Stimulated activated CD8-positive, alpha-beta memory T cell treated with anti-CD3 and anti-CD28 coated beads, Interleukin-15, amount 100 ng/mL, for 48 hours (primary cell): Measurements from ENCODE around the gene SRPX.

ENCODE experiments used
- DNase-seq, 2 donors: peaks; one replicate each; pipeline ENCODE4 v3.0.0-alpha.2; 2020; ENCODE audit warnings: low read depth in 2 of 2

The SRPX gene

GRCh38 chrX:38211891-38212635 lies 8.6 kb downstream of the SRPX start:
- DNase-seq: no peak

- no peak for DNase-seq
Measured at GRCh38 chrX:38206542-38206941, 14.1 kb downstream of the SRPX start.

DNA sequence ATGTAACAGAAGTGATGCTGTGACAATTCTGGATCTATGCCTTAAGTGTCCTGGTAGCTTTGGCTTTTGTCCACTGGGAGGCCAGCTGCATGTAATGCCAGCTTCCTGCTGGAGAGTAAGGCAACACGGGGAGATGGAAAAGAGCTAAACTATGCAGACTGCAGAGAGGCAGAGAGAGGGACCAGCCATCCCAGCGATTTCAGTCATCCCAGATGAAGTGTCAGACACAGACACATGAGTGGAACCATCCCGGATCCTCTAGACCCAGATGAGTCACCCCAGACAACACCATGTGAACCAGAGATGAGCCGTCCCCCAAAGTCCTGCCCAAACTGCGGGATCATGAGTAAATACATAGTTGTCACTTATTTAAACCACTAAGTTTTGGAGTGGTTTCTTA lies 14.6 kb downstream of the SRPX start:
- no peak for DNase-seq

- DNase-seq: no peak
Measured at GRCh38 chrX:38205039-38205438, 15.6 kb downstream of the SRPX start.

GRCh38 chrX:38192007-38192810 lies 28.5 kb downstream of the SRPX start:
- no peak for DNase-seq

DNA sequence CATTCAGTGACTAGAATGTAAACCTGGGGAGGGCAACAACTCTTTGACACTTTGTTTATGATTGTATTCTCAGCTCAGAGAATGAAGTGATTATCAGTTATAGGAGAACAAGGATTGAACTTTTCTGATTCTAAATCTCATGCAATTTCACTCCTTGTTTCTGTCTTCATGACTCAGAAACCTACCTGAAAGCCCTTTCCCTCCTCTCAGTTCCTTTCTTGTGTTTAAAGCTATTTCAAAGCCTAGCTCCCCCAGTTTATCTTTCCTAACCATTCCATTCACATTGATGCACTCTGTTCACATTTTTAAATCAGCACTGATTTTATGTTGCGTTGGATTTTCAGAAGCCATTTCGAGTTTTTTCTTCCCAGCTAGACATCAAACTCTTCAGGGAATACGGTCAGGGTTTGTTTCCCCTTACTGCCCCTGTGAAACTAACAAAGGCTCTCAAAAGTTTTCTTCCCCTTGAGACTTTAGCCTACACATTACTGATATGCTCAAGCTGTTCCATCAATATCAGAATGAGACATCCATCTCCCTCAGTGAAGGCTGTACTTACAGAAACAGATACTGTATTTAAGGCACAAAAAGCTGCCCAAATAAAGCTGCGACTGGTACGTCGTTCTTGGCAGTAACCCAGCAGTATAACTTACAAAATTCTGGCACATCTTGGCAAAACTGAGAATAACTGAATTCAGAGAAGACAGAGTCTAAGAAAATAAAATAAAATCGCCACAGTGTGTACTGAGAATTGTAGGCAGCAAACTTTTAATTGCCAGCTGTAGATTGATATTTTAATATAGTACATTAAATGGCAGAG lies 31.0 kb downstream of the SRPX start:
- no peak for DNase-seq

DNA sequence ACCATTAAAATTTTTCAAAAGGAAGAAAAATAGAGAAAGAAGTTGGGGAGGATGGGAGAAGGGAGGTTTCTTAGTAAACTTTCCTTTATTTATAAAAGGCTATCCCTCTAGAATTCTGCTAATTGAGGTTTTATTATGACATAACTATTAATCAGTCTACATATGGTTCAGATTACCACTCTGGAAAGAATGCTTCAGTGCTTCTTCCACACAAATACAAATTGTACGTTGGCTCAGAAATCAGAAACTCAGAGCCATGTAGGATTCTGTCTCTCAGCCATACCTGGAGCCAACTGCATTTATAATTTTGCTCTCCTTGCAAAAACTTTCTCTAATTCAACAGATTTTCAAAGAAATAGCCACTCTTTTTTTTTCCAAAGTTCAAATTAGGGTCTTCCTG lies 37.1 kb downstream of the SRPX start:
- DNase-seq: no peak

DNA sequence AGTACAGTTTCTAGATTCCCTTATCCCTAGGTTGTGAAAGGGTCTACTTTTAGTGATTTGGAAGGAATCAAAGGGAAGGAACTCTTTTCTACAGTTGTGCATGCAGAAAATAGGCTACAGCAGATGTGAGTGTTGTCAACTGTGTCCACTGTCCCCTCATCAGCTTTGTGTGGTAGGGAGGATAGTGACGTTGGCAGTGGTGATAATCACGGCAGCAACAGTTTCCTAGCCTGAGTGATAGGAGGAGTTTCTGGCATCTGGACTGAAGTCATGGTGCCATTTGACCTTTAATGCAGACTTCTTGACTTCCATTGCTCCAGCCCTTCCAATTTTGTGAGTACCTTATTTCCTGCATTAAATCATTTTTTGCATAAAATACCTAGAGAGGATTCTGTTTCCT lies 39.3 kb downstream of the SRPX start:
- DNase-seq: no peak

DNA sequence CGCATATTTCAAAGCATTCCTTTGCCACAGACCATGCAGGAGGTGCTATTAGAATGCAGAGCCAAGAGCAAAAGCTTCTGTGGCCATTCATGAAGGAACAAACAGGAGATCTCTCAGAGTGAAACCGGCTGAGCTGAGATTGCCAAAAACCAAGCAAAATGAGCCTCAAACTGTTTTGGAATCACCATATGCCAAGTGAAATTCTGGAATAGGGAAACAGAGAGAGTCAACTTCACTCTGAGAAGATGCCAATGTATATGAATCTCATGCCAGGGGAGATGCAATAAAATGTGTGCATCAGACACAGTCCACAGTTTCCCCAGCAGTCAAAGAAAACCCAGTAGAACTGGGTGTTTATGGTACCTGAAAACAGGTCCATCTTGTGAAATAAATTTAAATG lies 42.3 kb downstream of the SRPX start:
- no peak for DNase-seq

DNA sequence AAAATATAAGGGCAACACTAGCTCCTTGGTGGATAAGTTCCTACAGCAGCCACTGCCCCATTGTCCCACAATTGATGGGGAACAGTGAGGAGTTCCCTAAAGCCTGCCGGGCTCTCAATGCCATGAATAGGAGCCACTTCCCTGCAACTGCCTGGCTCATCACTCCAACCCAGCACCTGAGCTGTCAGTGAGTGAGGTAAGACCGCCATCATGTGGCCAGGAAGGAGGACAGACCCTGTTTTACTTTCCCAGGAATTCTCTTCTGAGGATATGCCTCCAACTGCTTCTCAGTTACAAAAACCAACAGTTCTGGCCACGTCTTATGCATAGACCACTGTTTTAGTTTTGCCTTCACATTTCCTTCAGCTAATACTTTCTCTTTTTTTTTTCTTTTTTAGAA lies 45.5 kb downstream of the SRPX start:
- no peak for DNase-seq

DNA sequence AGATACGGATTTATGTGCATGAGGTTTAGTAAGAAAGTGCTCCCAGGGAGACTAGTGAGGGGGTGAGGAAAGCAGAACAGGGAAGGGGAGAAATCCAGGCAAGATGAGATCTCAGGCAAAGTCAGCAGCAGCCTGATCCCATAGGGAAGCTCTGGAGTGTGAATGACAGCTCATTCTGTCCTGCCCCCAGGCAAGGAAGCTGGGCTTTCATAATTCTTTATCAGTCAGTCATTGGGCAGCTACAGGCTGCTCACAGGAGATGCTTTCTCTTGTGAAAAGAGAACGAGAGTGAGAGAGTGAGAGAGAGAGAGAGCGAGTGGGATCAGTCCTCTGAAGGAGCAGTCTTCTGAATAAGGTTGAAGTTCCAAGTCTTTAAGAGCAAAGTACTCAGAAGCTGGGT lies 48.1 kb downstream of the SRPX start:
- DNase-seq: no peak

DNA sequence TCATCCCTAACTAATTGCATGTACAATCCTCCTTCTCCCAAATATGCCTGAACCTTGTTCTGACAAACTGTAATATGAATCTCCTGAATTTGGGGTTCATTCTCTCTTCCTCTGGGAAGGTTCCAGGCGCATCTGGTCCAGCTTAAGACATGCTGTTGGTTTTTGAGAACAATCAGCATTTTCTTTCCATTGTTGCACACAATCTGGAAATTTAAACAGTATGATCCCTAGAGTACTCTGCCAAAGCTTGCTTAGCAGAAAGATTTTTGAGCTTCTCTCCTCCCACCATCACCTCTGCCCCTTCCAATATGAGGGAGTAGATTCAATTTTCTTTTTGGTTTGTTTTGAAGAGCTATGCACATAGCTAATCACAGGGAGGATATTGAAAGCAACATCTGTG lies 50.1 kb downstream of the SRPX start:
- DNase-seq: no peak

DNA sequence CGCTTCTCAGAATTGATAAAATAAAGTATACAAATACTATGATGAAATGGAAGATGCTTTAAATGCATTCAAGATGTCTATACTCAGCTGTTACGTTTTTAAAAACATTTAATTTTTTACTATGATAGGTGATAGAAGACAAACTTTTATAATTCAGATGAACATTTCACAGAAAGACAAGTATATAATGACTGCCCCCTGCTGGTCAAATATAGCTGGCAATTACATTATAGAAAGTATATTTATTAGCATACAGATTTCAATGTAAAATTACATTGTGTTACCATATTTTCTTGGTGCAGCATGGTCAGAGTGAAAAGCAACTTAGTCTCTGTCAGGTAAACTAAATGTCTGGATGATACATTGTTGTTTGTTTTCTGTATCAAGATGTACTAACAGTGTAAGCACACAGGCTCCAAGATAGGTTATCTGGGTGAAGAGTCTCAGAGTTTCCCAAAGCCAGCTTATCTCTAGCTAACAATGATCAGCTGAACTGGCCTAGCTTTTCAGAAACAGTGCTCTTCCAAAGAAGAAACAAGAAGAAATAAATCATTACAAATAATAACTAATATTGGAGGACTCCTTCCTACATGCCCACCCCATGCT lies 54.1 kb downstream of the SRPX start:
- DNase-seq: no peak

- DNase-seq: no peak
Measured at GRCh38 chrX:38165023-38165422, 55.6 kb downstream of the SRPX start.

DNA sequence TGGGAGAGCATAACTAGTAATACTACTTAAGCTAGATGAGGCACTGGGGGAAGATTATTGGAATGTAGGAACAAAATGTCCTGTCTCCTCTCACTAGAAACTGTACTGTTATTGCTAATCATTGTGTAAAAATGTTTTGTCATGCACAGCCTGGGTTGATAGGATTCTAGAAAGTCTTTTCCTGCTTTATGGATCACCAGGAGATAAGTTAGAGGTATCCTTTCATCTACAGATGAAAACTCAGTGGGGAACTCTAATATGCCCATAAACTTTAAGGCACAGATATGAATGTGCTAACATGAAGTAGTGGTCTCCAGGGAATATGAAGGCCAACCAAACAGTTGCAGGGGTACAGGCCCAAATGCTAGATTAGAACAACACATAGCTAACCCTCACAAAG lies 57.5 kb downstream of the SRPX start:
- no peak for DNase-seq

- DNase-seq: no peak
Measured at GRCh38 chrX:38156838-38157237, 63.8 kb downstream of the SRPX start.

- no peak for DNase-seq
Measured at GRCh38 chrX:38154818-38155217, 65.9 kb downstream of the SRPX start.

DNA sequence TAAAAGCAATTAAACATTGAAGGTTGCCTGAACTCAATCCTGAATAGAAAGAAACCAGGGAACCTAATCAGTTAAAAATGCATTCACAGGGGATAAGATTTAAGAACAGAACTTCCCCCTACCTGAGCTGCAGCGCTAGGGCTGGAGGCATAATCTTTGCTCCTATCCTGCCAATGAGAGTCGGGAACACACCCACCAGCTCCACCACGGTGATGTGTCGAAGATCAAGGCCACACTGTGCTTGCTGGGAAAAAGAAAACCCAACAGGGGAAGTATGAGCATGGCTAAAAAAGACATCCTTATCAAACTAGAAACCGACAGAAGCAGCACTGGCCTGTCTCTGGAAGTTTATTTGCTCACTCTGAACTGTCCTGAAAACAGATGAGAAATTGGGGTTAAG lies 66.3 kb downstream of the SRPX start:
- no peak for DNase-seq

DNA sequence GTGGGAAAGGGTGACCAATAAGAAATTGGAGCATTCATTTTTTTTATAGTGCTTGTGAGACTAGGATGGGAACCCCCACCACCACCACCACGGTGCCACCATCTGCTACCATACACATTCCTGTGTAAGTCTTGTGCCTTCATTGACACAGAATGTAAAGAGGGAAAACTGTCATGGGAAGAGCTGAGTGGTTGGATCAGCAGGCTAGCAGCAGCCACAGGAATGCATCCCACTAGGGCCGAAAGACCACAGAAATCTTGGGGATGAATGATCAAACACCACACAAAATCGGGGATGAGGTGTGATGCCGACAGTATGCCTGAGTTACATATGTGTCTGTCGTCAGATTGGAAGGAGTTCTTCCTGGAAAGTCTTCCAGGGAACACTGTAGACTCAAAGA lies 69.2 kb downstream of the SRPX start:
- no peak for DNase-seq

DNA sequence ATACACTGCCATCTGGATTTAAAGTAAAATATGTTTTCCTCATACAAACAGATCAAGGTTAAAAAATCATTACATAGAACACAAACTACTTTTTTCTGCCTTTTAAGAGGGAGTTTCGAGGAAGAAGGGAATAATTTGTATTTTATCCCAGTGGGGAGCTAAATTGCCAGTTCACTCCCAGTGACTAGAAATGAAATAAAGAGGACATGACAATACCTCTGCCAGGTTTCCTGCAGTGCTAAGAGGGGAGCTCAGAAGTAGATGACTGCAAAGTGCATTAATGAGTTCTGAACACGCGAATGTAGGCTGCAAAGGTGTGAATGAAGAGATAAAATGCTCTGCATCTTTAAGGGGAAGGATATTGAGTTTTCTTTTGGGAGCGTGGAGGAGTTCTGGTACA lies 69.7 kb downstream of the SRPX start:
- no peak for DNase-seq

DNA sequence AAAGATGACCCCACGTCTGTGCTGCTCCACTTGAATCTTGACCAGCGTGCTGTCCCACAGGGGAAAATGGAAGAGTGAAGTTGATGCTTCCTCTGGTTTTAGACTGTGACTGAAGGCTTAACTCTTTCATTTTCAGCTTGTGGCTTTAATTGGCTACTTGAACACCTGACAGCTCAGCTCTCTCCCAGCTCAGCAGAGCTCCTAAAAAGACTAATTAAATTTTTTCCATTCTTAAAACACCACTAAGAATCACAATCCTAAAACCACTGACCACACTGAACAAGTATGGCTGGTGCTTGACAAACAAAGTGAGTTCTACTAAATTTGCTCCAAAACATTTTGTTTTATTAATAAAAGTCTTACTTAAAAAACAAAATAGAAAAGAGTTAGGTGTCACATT lies 71.7 kb downstream of the SRPX start:
- DNase-seq: no peak

- DNase-seq: no peak
Measured at GRCh38 chrX:38142610-38143009, 78.1 kb downstream of the SRPX start.
